Endothelial cell of umbilical vein (primary cell): ENCODE results near the gene BSND. TPM values are rescaled to one million over a fixed set of nuclear protein-coding genes. Genes with fewer than 3 reads are reported as not detected.

Experiments
- BruUV-seq: library from RNA; stranded (reverse); fragments of 400-500 nt; replicated peaks from 2 replicates; lab custom pipeline; 2021; lab: Mats Ljungman, UMichigan
- CTCF ChIA-PET: fragments of 300-600, 350-600 bp; sonication (Branson Sonifier 250); formaldehyde crosslinking; loops from one replicate; lab custom pipeline; 2021; ENCODE audit warnings: antibody characterized with exemption, inconsistent platforms; lab: Charles Lee
- POLR2A ChIA-PET: fragments of 300-600, 350-600 bp; sonication (Branson Sonifier 250); formaldehyde crosslinking; loops from one replicate; lab custom pipeline; 2021; ENCODE audit warnings: antibody characterized with exemption, inconsistent platforms; lab: Charles Lee
- DNase-seq: peaks from one replicate; pipeline ENCODE4 v3.0.0-alpha.2; 2011; ENCODE audit warnings: low read depth, low spot score
- FAIRE-seq: peaks from 2 replicates; lab custom pipeline; 2011; peaks lifted over from hg19 to GRCh38; lab: Jason Lieb, UNC
- H2AFZ ChIP-seq: 2 replicates; pipeline ENCODE4 v1.6.0; 2012; ENCODE audit warnings: low read depth, low read length, control low read depth, inconsistent platforms
- H3K27ac ChIP-seq: 2 replicates; pipeline ENCODE4 v1.5.1; 2011; ENCODE audit warnings: low read depth, mild to moderate bottlenecking, control low read depth, low read length, moderate library complexity; ENCODE audit not compliant: insufficient read depth
- H3K27me3 ChIP-seq, 2 experiments: 2 replicates each; pipeline versions ENCODE4 v1.6.0 to v1.6.1; 2011; ENCODE audit warnings: low read length in 2 of 2, mixed read lengths in 1 of 2; ENCODE audit not compliant: control insufficient read depth in 2 of 2, insufficient read depth in 2 of 2
- H3K36me3 ChIP-seq, 2 experiments: 2 replicates in 1 of 2; 3 replicates in 1 of 2; pipeline ENCODE4 v1.5.1; 2011; ENCODE audit warnings: low read length in 2 of 2, mild to moderate bottlenecking in 1 of 2, moderate library complexity in 1 of 2; ENCODE audit not compliant: control insufficient read depth in 2 of 2, insufficient read depth in 2 of 2; ENCODE audit errors: extremely low read depth in 1 of 2
- H3K4me1 ChIP-seq: 3 replicates; pipeline ENCODE4 v1.5.1; 2011; ENCODE audit warnings: mild to moderate bottlenecking, low read length; ENCODE audit not compliant: control insufficient read depth, insufficient read depth; ENCODE audit errors: extremely low read depth
- H3K4me2 ChIP-seq: 2 replicates; pipeline ENCODE4 v1.6.1; 2011; ENCODE audit warnings: low read length, control low read depth, mixed read lengths; ENCODE audit not compliant: insufficient read depth
- H3K4me3 ChIP-seq, 3 experiments: fragments of 200-600 bp in 1 of 3; sonication (generic), shearing (Covaris generic) in 1 of 3; replicated peaks in 1 of 3; 2 replicates each; pipeline ENCODE4 v1.5.1; 2011 to 2016; ENCODE audit warnings: control low read depth in 3 of 3, low read length in 3 of 3, mild to moderate bottlenecking in 2 of 3, inconsistent platforms in 1 of 3, low read depth in 1 of 3, moderate library complexity in 1 of 3; ENCODE audit not compliant: insufficient read depth in 1 of 3
- H3K79me2 ChIP-seq: 2 replicates; pipeline ENCODE4 v1.6.0; 2012; ENCODE audit warnings: low read length, inconsistent platforms; ENCODE audit not compliant: control insufficient read depth, insufficient read depth
- H3K9ac ChIP-seq: replicated peaks from 2 replicates; pipeline ENCODE3; 2011; ENCODE audit warnings: low read length, control low read depth; ENCODE audit not compliant: insufficient read depth; ENCODE audit errors: extremely low read depth
- H3K9me1 ChIP-seq: replicated peaks from 3 replicates; pipeline ENCODE4 v1.6.0; 2011; ENCODE audit warnings: mild to moderate bottlenecking, low read length; ENCODE audit not compliant: control insufficient read depth, insufficient read depth; ENCODE audit errors: extremely low read depth
- H3K9me3 ChIP-seq: replicated peaks from 2 replicates; pipeline ENCODE4 v1.5.1; 2012; ENCODE audit warnings: low read length, inconsistent platforms; ENCODE audit not compliant: control insufficient read depth, insufficient read depth
- H4K20me1 ChIP-seq: replicated peaks from 2 replicates; pipeline ENCODE3; 2011; ENCODE audit warnings: mild to moderate bottlenecking, low read length; ENCODE audit not compliant: control insufficient read depth, insufficient read depth; ENCODE audit errors: extremely low read depth
- CTCF ChIP-seq, 2 donors: IDR thresholded peaks; 1 replicate in 1 of 2; 2 replicates in 1 of 2; pipeline ENCODE4 v1.5.1; 2011; ENCODE audit warnings: low read length in 2 of 2, mild to moderate bottlenecking in 2 of 2, moderate library complexity in 2 of 2, control low read depth in 1 of 2, inconsistent platforms in 1 of 2, low read depth in 1 of 2; ENCODE audit not compliant: insufficient read depth in 1 of 2; ENCODE audit errors: extremely low read depth in 1 of 2
- EZH2 ChIP-seq: IDR thresholded peaks from 2 replicates; pipeline ENCODE4 v1.6.1; 2012; ENCODE audit warnings: borderline replicate concordance, low read depth, mild to moderate bottlenecking, moderate library complexity, low read length, inconsistent platforms; ENCODE audit not compliant: severe bottlenecking
- FOS ChIP-seq: IDR thresholded peaks from 2 replicates; pipeline ENCODE4 v1.6.1; 2011; ENCODE audit warnings: mild to moderate bottlenecking, low read length, moderate library complexity, borderline replicate concordance; ENCODE audit not compliant: insufficient read depth
- GATA2 ChIP-seq: IDR thresholded peaks from 2 replicates; pipeline ENCODE4 v1.7.0; 2011; ENCODE audit warnings: low read depth, mild to moderate bottlenecking, moderate library complexity, mixed read lengths, low read length; ENCODE audit not compliant: insufficient read length, insufficient read depth
- JUN ChIP-seq: IDR thresholded peaks from 2 replicates; pipeline ENCODE4 v1.6.1; 2011; ENCODE audit warnings: borderline replicate concordance, low read depth; ENCODE audit not compliant: insufficient read length, insufficient read depth
- MYC ChIP-seq: IDR thresholded peaks from one replicate; pipeline ENCODE4 v1.6.1; 2011; ENCODE audit warnings: mild to moderate bottlenecking, low read depth, low read length
- POLR2A ChIP-seq: IDR thresholded peaks from 2 replicates; pipeline ENCODE4 v1.6.1; 2012; ENCODE audit warnings: low read depth, mild to moderate bottlenecking, control low read depth, low read length
- POLR2AphosphoS5 ChIP-seq: IDR thresholded peaks from 2 replicates; pipeline ENCODE4 v1.6.1; 2012; ENCODE audit warnings: low read depth, mild to moderate bottlenecking, control low read depth, low read length, moderate library complexity; ENCODE audit not compliant: insufficient read depth
- dilution Hi-C: fragments of 300-500 bp; cut with MboI; formaldehyde crosslinking; loops from one replicate; pipeline ENCODE4 v1.15.0; 2019; ENCODE audit warnings: low sequenced_read_pairs; ENCODE audit not compliant: extremely low pct_ligation_motif_present
- intact Hi-C: fragments of 100-400 bp; cut with micrococcal nuclease; formaldehyde crosslinking; loops from one replicate; pipeline ENCODE4 v1.10.0; 2022
- polyA plus RNA-seq, 4 experiments: library from polyadenylated mRNA; depleted of rRNA in 3 of 4; stranded (reverse) in 3 of 4; unstranded in 1 of 4; fragments of >200 nt; gene quantifications; 2 replicates each; pipeline versions ENCODE4 v1.2.1 to v1.2.3, GENCODE V29; 2011 to 2012; ENCODE audit warnings: missing spikeins in 1 of 4
- total RNA-seq: library from RNA; stranded (reverse); gene quantifications from 2 replicates; pipeline ENCODE4 v1.2.3, GENCODE V29; 2021
- TF ChIP-seq, protein P1 (sequence below): IDR thresholded peaks from 2 replicates; pipeline ENCODE4 v1.6.1; 2011; ENCODE audit not compliant: insufficient read depth, insufficient read length

The BSND gene
- total and polyA plus RNA-seq, 2 donors (not counting 3 experiments of a cell fraction or from before 2014, with no cell fraction given) = not detected

GRCh38 chr1:54984131-54984842 is 14.4 kb upstream of the BSND start:
- H3K36me3 ChIP-seq = no peaks in the 10 kb centered on the region
- BruUV-seq = no TSS peak
- peaks cover 16 to 19% of the 10 kb centered on the region in 2 experiments for H3K27me3 ChIP-seq
- no peak overlapping the region for H3K9ac ChIP-seq
- intact Hi-C loops = no loop called here
- no peak for FAIRE-seq
- H3K79me2 ChIP-seq = no peaks in the 10 kb centered on the region
- H3K4me1 ChIP-seq = no peaks in the 10 kb centered on the region
- H3K4me3 ChIP-seq = no peak overlapping the region
- no peak for DNase-seq
- no peak overlapping the region for H3K4me2 ChIP-seq
- CTCF ChIA-PET = interaction anchor here (1.2 to 25.0 kb wide), 3 partner anchors 9 to 38 kb away, joined by 4 to 918 read pairs (median 10); no protein-coding TSS in a partner anchor
- dilution Hi-C loops = no loop called here
- H3K27ac ChIP-seq = no peak overlapping the region
- POLR2A ChIA-PET = no interaction called here
- no peaks in the 10 kb centered on the region for H3K9me1 ChIP-seq
- H2AFZ ChIP-seq = no peak overlapping the region
- TF ChIP-seq, protein P1, sequence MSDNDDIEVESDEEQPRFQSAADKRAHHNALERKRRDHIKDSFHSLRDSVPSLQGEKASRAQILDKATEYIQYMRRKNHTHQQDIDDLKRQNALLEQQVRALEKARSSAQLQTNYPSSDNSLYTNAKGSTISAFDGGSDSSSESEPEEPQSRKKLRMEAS = no peak
- TF ChIP-seq EZH2 (no peak), JUN (no peak), POLR2A (no peak)
- no peaks in the 10 kb centered on the region for H4K20me1 ChIP-seq
- H3K9me3 ChIP-seq = no peaks in the 10 kb centered on the region

DNA sequence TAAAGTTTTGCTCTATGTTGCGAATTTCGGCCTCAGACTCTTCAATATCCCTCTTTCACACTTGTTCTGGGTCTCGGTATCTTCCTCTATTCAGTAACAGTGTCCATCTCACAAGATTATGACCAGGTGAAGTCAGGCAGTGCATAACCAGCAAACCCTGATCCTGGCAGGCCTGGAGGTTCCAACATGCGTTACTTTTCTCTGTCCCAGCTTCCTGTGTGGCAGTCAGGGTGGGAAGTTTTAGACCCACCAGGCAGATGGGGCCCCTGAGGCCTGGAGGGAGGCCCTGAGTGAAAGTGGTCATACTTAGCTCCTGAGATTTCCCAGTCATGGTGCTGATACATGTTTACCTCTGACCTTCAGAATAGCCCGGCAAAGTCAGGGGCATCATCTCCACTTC is 13.2 kb upstream of the BSND start:
- ChIA-PET POLR2A (no interaction called here), CTCF (interaction anchor here (25.0 kb wide), 1 partner anchor 40 kb away, joined by 918 read pairs; no protein-coding TSS in a partner anchor)
- no peak overlapping the region for H3K27ac ChIP-seq
- FAIRE-seq (no peak), DNase-seq (no peak)
- intact Hi-C loops (no loop called here), dilution Hi-C loops (no loop called here)
- peaks cover 7 to 10% of the 10 kb centered on the region in 2 experiments for H3K27me3 ChIP-seq
- H3K9ac ChIP-seq = no peak overlapping the region
- BruUV-seq = no TSS peak
- no peak overlapping the region for H3K4me2 ChIP-seq
- no peaks in the 10 kb centered on the region for H4K20me1 ChIP-seq
- no peaks in the 10 kb centered on the region for H3K9me1 ChIP-seq
- H3K9me3 ChIP-seq = no peaks in the 10 kb centered on the region
- H2AFZ ChIP-seq = no peak overlapping the region
- no peaks in the 10 kb centered on the region for H3K36me3 ChIP-seq
- H3K4me1 ChIP-seq = no peaks in the 10 kb centered on the region
- no peak for TF ChIP-seq POLR2AphosphoS5
- TF ChIP-seq CTCF (IDR thresholded peaks at IDR 0.05; ENCODE audit: extremely low read depth in 1 of 2, insufficient read depth in 1 of 2, low read depth in 1 of 2, low read length in 2 of 2) = no peak
- TF ChIP-seq, protein P1 = no peak
- TF ChIP-seq MYC = no peak
- no peak for TF ChIP-seq EZH2
- TF ChIP-seq FOS = no peak
- TF ChIP-seq GATA2 = no peak
- TF ChIP-seq POLR2A = no peak
- no peaks in the 10 kb centered on the region for H3K79me2 ChIP-seq
- H3K4me3 ChIP-seq = no peak overlapping the region
